Esophagus (tissue), 2 donors: Measurements from ENCODE around the gene DDX41. TPM values are rescaled to one million over a fixed set of nuclear protein-coding genes. Genes with fewer than 3 reads are reported as not detected.

ENCODE experiments used
- H3K27ac ChIP-seq, 2 donors: one replicate each; pipeline ENCODE4 v1.5.1; 2013; ENCODE audit warnings: low read depth in 2 of 2, mild to moderate bottlenecking in 2 of 2, inconsistent platforms in 1 of 2, low read length in 1 of 2, moderate library complexity in 1 of 2
- H3K27me3 ChIP-seq, 2 donors: one replicate each; pipeline ENCODE4 v1.6.1; 2013; ENCODE audit warnings: low read length in 2 of 2, control low read depth in 1 of 2, mild to moderate bottlenecking in 1 of 2; ENCODE audit not compliant: insufficient read depth in 2 of 2, control insufficient read depth in 1 of 2
- H3K36me3 ChIP-seq, 2 donors: one replicate each; pipeline ENCODE4 v1.6.1; 2013; ENCODE audit warnings: low read length in 1 of 2; ENCODE audit not compliant: control insufficient read depth in 2 of 2, insufficient read depth in 2 of 2
- H3K4me1 ChIP-seq, 2 donors: one replicate each; pipeline ENCODE4 v1.6.1; 2013; ENCODE audit warnings: low read length in 1 of 2; ENCODE audit not compliant: control insufficient read depth in 2 of 2, insufficient read depth in 2 of 2
- H3K4me3 ChIP-seq, 2 donors: one replicate each; pipeline ENCODE4 v1.5.1; 2013; ENCODE audit warnings: low read length in 2 of 2, mild to moderate bottlenecking in 2 of 2, low read depth in 1 of 2, moderate library complexity in 1 of 2
- H3K9me3 ChIP-seq, 2 donors: one replicate each; pipeline ENCODE4 v1.6.1; 2013; ENCODE audit warnings: mild to moderate bottlenecking in 2 of 2, low read depth in 1 of 2, low read length in 1 of 2, moderate library complexity in 1 of 2; ENCODE audit not compliant: control insufficient read depth in 2 of 2, insufficient read depth in 1 of 2
- WGBS, 2 donors: extraction: QIAGEN DNeasy Blood & Tissue Kit; methylation state at CpG; one replicate each; pipeline ENCODE4 v1.1.7; 2013; 5-methylcytosine and 5-hydroxymethylcytosine counted together
- polyA plus RNA-seq, 2 donors: library from polyadenylated mRNA; stranded (reverse); fragments of 200-250 nt; gene quantifications; one replicate each; pipeline ENCODE4 v1.2.3, GENCODE V29; 2013
- donor health status: healthy with polysubstance abuse.
- donor health status: Bipolar disorder and iron deficiency.

The DDX41 gene
- polyA plus RNA-seq, 2 donors, result 57.0 to 73.8 TPM

DNA sequence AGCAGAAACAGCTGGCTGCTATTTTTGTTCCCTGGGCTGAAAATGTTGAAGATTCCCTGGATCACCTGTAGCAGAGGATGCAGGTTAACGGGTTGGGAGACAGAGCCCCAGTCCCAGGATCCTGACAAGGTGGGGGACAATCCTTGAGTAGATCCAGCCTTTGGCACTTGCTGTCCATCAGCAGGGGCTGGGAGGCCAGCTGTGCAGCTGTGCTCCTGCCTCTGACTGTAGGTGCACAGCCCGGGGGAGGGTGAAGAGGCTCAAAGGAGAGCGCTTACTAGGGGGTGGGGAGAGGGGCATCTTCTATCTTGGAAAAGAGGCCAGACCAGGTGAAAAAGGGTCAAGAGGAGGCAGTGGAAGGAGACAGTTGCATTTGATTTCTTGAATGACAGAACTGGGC is 3.5 kb upstream of the DDX41 start:
- no peak overlapping the region for H3K4me3 ChIP-seq
- H3K4me1 ChIP-seq, result peaks cover 3 to 8% of the 10 kb centered on the region in 2 donors
- WGBS, 2 donors, result 90 to 93% methylated on average over 3 of the region's 3 CpGs
- H3K9me3 ChIP-seq, result no peaks in the 10 kb centered on the region
- H3K27me3 ChIP-seq, result no peaks in the 10 kb centered on the region
- H3K36me3 ChIP-seq, result peaks cover 23 to 34% of the 10 kb centered on the region in 2 donors
- no peak overlapping the region for H3K27ac ChIP-seq

DNA sequence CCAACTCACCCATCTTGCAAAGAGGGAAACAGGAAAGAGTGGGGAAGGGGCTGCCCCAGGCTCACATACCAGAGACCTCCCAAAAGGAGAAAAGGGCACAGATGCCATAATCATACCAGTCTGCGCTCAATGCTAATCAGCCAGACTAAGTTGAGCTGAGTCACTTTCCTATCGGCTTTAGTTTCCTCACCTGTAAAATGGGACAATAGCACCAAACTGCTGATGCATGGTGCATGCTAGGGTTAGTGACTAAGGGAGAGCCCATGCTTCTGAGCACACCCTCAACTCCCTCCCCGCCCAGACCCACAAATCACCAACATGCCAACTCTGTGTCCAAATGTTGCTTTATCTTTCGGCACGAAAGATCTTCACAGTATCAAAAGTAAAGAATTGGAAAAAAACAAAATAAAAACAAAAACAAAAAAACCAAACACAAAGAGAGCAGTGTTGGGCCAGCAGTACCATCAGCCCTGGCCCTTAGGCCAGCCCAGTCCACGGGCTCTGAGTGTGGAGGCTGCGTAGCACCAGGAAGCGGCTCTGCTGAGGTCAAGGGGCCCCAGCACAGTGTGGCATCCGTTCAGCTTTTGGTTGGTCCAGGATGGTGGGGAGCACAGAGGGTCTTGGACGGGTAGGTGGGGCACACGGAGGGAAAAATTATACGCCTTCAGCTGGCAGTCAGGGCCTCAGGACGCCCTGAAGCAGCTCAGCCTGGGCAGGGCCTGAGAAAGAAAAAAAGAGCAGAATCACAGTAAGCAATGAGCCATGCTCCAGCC is 2.9 kb upstream of the DDX41 start:
- no peaks in the 10 kb centered on the region for H3K27me3 ChIP-seq
- H3K27ac ChIP-seq, result no peak overlapping the region
- H3K9me3 ChIP-seq, result no peaks in the 10 kb centered on the region
- H3K4me3 ChIP-seq, result no peak overlapping the region
- 81 to 89% methylated on average over 13 of the region's 13 CpGs for WGBS, 2 donors
- peaks cover 22 to 37% of the 10 kb centered on the region in 2 donors for H3K36me3 ChIP-seq
- H3K4me1 ChIP-seq, result peaks cover 4 to 8% of the 10 kb centered on the region in 2 donors

- peaks cover 3 to 8% of the 10 kb centered on the region in 2 donors for H3K4me1 ChIP-seq
- H3K36me3 ChIP-seq, result peaks cover 27 to 52% of the 10 kb centered on the region in 2 donors
- no peaks in the 10 kb centered on the region for H3K9me3 ChIP-seq
- 87% methylated on average over 7 of the region's 7 CpGs for WGBS, 2 donors
- no peak overlapping the region for H3K27ac ChIP-seq
- H3K27me3 ChIP-seq, result no peaks in the 10 kb centered on the region
- peak overlapping the region in 1 of 2 donors; percentile 73 for H3K4me3 ChIP-seq
Measured at GRCh38 chr5:177515580-177515979, 1.2 kb downstream of the DDX41 start.

DNA sequence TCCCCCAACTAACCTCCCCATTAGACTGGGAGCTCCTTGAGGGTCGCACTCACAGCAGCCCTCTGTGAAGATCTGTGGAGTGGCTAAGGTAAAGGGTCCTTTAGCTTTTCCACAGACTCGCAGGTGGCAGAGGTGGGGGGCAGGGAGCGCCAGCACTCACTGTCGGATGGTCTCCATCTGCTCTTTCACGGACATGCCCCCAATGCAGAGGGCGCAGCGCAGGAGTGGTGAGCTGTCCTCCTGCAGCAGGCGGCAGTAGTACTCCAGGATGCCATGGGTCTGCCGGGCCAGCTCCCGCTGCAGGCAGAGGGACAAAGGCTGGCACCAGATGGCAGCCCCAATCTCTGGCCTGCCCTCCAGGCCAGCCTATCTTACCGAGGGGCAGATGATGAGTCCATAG is 2.2 kb downstream of the DDX41 start:
- H3K27ac ChIP-seq, result no peak overlapping the region
- 94% methylated on average over 11 of the region's 11 CpGs for WGBS, 2 donors
- no peak overlapping the region for H3K4me3 ChIP-seq
- peaks cover 25 to 48% of the 10 kb centered on the region in 2 donors for H3K36me3 ChIP-seq
- H3K4me1 ChIP-seq, result peaks cover 3 to 8% of the 10 kb centered on the region in 2 donors
- no peaks in the 10 kb centered on the region for H3K9me3 ChIP-seq
- H3K27me3 ChIP-seq, result no peaks in the 10 kb centered on the region

- WGBS, 2 donors, result 94 to 97% methylated on average over 13 to 15 of the region's 15 CpGs
- no peaks in the 10 kb centered on the region for H3K9me3 ChIP-seq
- H3K27ac ChIP-seq, result no peak overlapping the region
- no peak overlapping the region for H3K4me3 ChIP-seq
- peaks cover 3 to 8% of the 10 kb centered on the region in 2 donors for H3K4me1 ChIP-seq
- peaks cover 24 to 44% of the 10 kb centered on the region in 2 donors for H3K36me3 ChIP-seq
- H3K27me3 ChIP-seq, result no peaks in the 10 kb centered on the region
Measured at GRCh38 chr5:177513500-177513899, 3.3 kb downstream of the DDX41 start.

DNA sequence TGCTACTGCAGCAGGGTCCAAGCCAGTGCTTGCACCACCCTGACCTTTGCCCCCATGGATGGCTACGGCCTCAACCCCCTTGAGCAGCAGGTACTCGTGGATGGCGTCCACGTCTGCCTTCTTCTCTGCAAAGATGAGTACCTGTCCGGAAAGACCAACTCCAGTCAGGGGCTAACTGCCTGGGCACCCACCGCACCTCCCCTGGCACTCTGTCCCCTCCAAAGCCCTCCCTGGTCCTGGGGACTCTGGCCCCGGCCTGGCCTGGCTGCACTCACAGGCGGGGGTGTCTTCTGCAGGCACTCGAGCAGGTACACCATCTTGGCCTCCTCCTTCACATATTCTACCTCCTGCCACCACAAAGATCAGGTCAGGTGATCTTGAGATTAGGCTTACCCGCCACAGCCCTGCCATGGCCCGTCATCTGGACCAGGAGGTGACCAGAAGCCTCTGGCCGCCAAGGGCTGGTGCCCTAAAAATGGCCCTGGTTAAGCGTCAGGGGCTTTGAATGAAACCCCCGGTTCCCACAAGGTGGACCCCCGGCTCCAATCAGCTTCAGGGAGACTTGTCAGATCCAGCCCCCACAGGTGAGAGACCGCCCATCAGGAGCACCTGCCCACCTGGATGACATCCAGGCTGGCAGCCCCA is 3.9 kb downstream of the DDX41 start:
- no peak overlapping the region for H3K27ac ChIP-seq
- H3K4me1 ChIP-seq, result peaks cover 3 to 8% of the 10 kb centered on the region in 2 donors
- H3K27me3 ChIP-seq, result no peaks in the 10 kb centered on the region
- no peak overlapping the region for H3K4me3 ChIP-seq
- WGBS, 2 donors, result 90 to 91% methylated on average over 16 of the region's 16 CpGs
- peaks cover 24 to 44% of the 10 kb centered on the region in 2 donors for H3K36me3 ChIP-seq
- H3K9me3 ChIP-seq, result no peaks in the 10 kb centered on the region

- Histone ChIP-seq H3K27ac (no peak overlapping the region), H3K27me3 (no peaks in the 10 kb centered on the region), H3K4me3 (no peak overlapping the region), H3K4me1 (peaks cover 3 to 8% of the 10 kb centered on the region in 2 donors), H3K36me3 (peaks cover 24 to 44% of the 10 kb centered on the region in 2 donors), H3K9me3 (no peaks in the 10 kb centered on the region)
- WGBS, 2 donors, result 93 to 94% methylated on average over 33 to 34 of the region's 34 CpGs
Measured at GRCh38 chr5:177511796-177512675, 4.7 kb downstream of the DDX41 start.

- no peaks in the 10 kb centered on the region for H3K27me3 ChIP-seq
- no peak overlapping the region for H3K4me3 ChIP-seq
- no peaks in the 10 kb centered on the region for H3K9me3 ChIP-seq
- no peak overlapping the region for H3K27ac ChIP-seq
- WGBS, 2 donors, result 82 to 83% methylated on average over 5 of the region's 5 CpGs
- H3K4me1 ChIP-seq, result peaks cover 3 to 6% of the 10 kb centered on the region in 2 donors
- H3K36me3 ChIP-seq, result peaks cover 24 to 44% of the 10 kb centered on the region in 2 donors
Measured at GRCh38 chr5:177511181-177511580, 5.6 kb downstream of the DDX41 start.

- peaks cover 23 to 44% of the 10 kb centered on the region in 2 donors for H3K36me3 ChIP-seq
- H3K9me3 ChIP-seq, result no peaks in the 10 kb centered on the region
- peaks cover under 1 to 3% of the 10 kb centered on the region in 2 donors for H3K4me1 ChIP-seq
- no peaks in the 10 kb centered on the region for H3K27me3 ChIP-seq
- H3K27ac ChIP-seq, result no peak overlapping the region
- no peak overlapping the region for H3K4me3 ChIP-seq
- 84 to 85% methylated on average over 15 of the region's 15 CpGs for WGBS, 2 donors
Measured at GRCh38 chr5:177510567-177511053, 6.2 kb downstream of the DDX41 start.
